Activated CD4-positive, alpha-beta T cell treated with anti-CD3 and anti-CD28 coated beads for 36 hours (primary cell): ENCODE results near the gene CHST11. TPM values are rescaled to one million over a fixed set of nuclear protein-coding genes. Genes with fewer than 3 reads are reported as not detected.

ENCODE experiments used
- ATAC-seq: fragments of 200-7000 bp; cut with Tn5 transposase; one replicate; pipeline ENCODE4 v1.10.0; 2021; ENCODE audit warnings: mild to moderate bottlenecking, moderate library complexity
- CTCF ChIA-PET: fragments of 350-600 bp; sonication (Branson Sonifier 250); formaldehyde crosslinking; loops from one replicate; lab custom pipeline; 2021; ENCODE audit warnings: antibody characterized with exemption; lab: Charles Lee
- POLR2A ChIA-PET: fragments of 350-600 bp; sonication (Branson Sonifier 250); formaldehyde crosslinking; loops from one replicate; lab custom pipeline; 2021; ENCODE audit warnings: antibody characterized with exemption, inconsistent platforms; lab: Charles Lee
- DNase-seq: peaks from one replicate; pipeline ENCODE4 v3.0.0-alpha.2; 2020
- H3K27ac Mint-ChIP-seq: one replicate; pipeline ENCODE4 v1.8.0; 2021; ENCODE audit warnings: mixed read lengths
- H3K27me3 Mint-ChIP-seq: one replicate; pipeline ENCODE4 v1.8.0; 2021; ENCODE audit warnings: mixed read lengths
- H3K36me3 Mint-ChIP-seq: one replicate; pipeline ENCODE4 v1.8.0; 2021; ENCODE audit warnings: low read depth, mixed read lengths
- H3K4me1 Mint-ChIP-seq: one replicate; pipeline ENCODE4 v1.8.0; 2021; ENCODE audit warnings: mixed read lengths
- H3K4me3 Mint-ChIP-seq: one replicate; pipeline ENCODE4 v1.8.0; 2021; ENCODE audit warnings: mild to moderate bottlenecking, moderate library complexity, mixed read lengths
- H3K9me3 Mint-ChIP-seq: one replicate; pipeline ENCODE4 v1.8.0; 2021; ENCODE audit warnings: low read depth, mixed read lengths
- intact Hi-C, 2 experiments: fragments of 100-400 bp; cut with DNase I in 1 of 2; cut with micrococcal nuclease in 1 of 2; formaldehyde crosslinking; loops; one replicate each; pipeline versions ENCODE4 v1.14.2 to v1.15.1; 2022 to 2024; cut with DNase I, micrococcal nuclease
- total RNA-seq, 2 experiments: library from RNA; stranded (reverse); gene quantifications; one replicate each; pipeline ENCODE4 v1.2.3, GENCODE V29; 2021

The CHST11 gene
- total RNA-seq, 2 experiments from 2014 or later = 33.3 to 33.6 TPM

GRCh38 chr12:104722601-104723534 is 266.1 kb downstream of the CHST11 start:
- Mint-ChIP-seq H3K36me3 (no peaks in the 10 kb centered on the region), H3K4me3 (no peak overlapping the region), H3K4me1 (peaks cover 37% of the 10 kb centered on the region), H3K27me3 (no peaks in the 10 kb centered on the region), H3K9me3 (no peaks in the 10 kb centered on the region), H3K27ac (no peak overlapping the region)
- ATAC-seq (no peak), DNase-seq (no peak)
- intact Hi-C loops = no loop called here
- CTCF ChIA-PET = interaction anchor here (0.9 kb wide), 1 partner anchor 68 kb away, joined by 3 read pairs; no protein-coding TSS in a partner anchor
- POLR2A ChIA-PET = no interaction called here

GRCh38 chr12:104723895-104724294 is 267.1 kb downstream of the CHST11 start:
- CTCF ChIA-PET = interaction anchor here (0.9 kb wide), 1 partner anchor 67 kb away, joined by 3 read pairs; no protein-coding TSS in a partner anchor
- Mint-ChIP-seq H3K27ac (no peak overlapping the region), H3K9me3 (no peaks in the 10 kb centered on the region), H3K27me3 (no peaks in the 10 kb centered on the region), H3K36me3 (no peaks in the 10 kb centered on the region), H3K4me1 (peaks cover 35% of the 10 kb centered on the region), H3K4me3 (no peak overlapping the region)
- intact Hi-C loops = no loop called here
- no peak for ATAC-seq
- POLR2A ChIA-PET = no interaction called here
- DNase-seq = no peak

GRCh38 chr12:104724992-104725585 is 268.3 kb downstream of the CHST11 start:
- Mint-ChIP-seq H3K27ac (no peak overlapping the region), H3K4me3 (no peak overlapping the region), H3K4me1 (peaks cover 35% of the 10 kb centered on the region), H3K36me3 (peaks cover 1% of the 10 kb centered on the region), H3K9me3 (no peaks in the 10 kb centered on the region), H3K27me3 (no peaks in the 10 kb centered on the region)
- ATAC-seq = no peak
- ChIA-PET CTCF (no interaction called here), POLR2A (no interaction called here)
- DNase-seq = no peak
- intact Hi-C loops = no loop called here

GRCh38 chr12:104725610-104726009 is 268.9 kb downstream of the CHST11 start:
- ChIA-PET CTCF (no interaction called here), POLR2A (no interaction called here)
- no peaks in the 10 kb centered on the region for H3K27me3 Mint-ChIP-seq
- H3K36me3 Mint-ChIP-seq = peaks cover 1% of the 10 kb centered on the region
- no peaks in the 10 kb centered on the region for H3K9me3 Mint-ChIP-seq
- H3K4me1 Mint-ChIP-seq = peaks cover 29% of the 10 kb centered on the region
- intact Hi-C loops = no loop called here
- H3K27ac Mint-ChIP-seq = no peak overlapping the region
- ATAC-seq (no peak), DNase-seq (no peak)
- no peak overlapping the region for H3K4me3 Mint-ChIP-seq

- DNase-seq (no peak), ATAC-seq (no peak)
- Mint-ChIP-seq H3K27me3 (no peaks in the 10 kb centered on the region), H3K27ac (no peak overlapping the region), H3K4me3 (no peak overlapping the region), H3K36me3 (peaks cover 1% of the 10 kb centered on the region), H3K9me3 (no peaks in the 10 kb centered on the region), H3K4me1 (peaks cover 13% of the 10 kb centered on the region)
- intact Hi-C loops = no loop called here
- CTCF ChIA-PET = no interaction called here
- POLR2A ChIA-PET = interaction anchor here (0.6 kb wide), 1 partner anchor 8 kb away, joined by 4 read pairs; no protein-coding TSS in a partner anchor
These were observed 271.1 kb downstream of the CHST11 start for GRCh38 chr12:104727726-104728465.

GRCh38 chr12:104729091-104729490 is 272.3 kb downstream of the CHST11 start:
- H3K9me3 Mint-ChIP-seq = no peaks in the 10 kb centered on the region
- peaks cover 1% of the 10 kb centered on the region for H3K36me3 Mint-ChIP-seq
- no peak for ATAC-seq
- H3K4me3 Mint-ChIP-seq = no peak overlapping the region
- H3K27me3 Mint-ChIP-seq = no peaks in the 10 kb centered on the region
- ChIA-PET POLR2A (interaction anchor here (0.6 kb wide), 1 partner anchor 77 kb away, joined by 3 read pairs; no protein-coding TSS in a partner anchor), CTCF (interaction anchor here (0.6 kb wide), 1 partner anchor 228 kb away, joined by 3 read pairs; no protein-coding TSS in a partner anchor)
- H3K27ac Mint-ChIP-seq = no peak overlapping the region
- H3K4me1 Mint-ChIP-seq = peaks cover 18% of the 10 kb centered on the region
- no peak for DNase-seq
- intact Hi-C loops = no loop called here

GRCh38 chr12:104729610-104730446 is 273.1 kb downstream of the CHST11 start:
- DNase-seq = no peak
- intact Hi-C loops = loop anchor here in 1 of 2 experiments (5.0 kb wide), 1 partner anchor 147 kb away; no protein-coding TSS in a partner anchor
- no peaks in the 10 kb centered on the region for H3K27me3 Mint-ChIP-seq
- no peaks in the 10 kb centered on the region for H3K9me3 Mint-ChIP-seq
- ATAC-seq = no peak
- H3K27ac Mint-ChIP-seq = no peak overlapping the region
- H3K4me3 Mint-ChIP-seq = no peak overlapping the region
- CTCF ChIA-PET = interaction anchor here (0.6 kb wide), 1 partner anchor 58 kb away, joined by 3 read pairs; no protein-coding TSS in a partner anchor
- peaks cover 1% of the 10 kb centered on the region for H3K36me3 Mint-ChIP-seq
- H3K4me1 Mint-ChIP-seq = peaks cover 18% of the 10 kb centered on the region
- POLR2A ChIA-PET = no interaction called here

GRCh38 chr12:104730763-104731162 is 274.0 kb downstream of the CHST11 start:
- H3K27ac Mint-ChIP-seq = no peak overlapping the region
- H3K4me3 Mint-ChIP-seq = no peak overlapping the region
- ATAC-seq (no peak), DNase-seq (no peak)
- intact Hi-C loops = loop anchor here in 1 of 2 experiments (5.0 kb wide), 1 partner anchor 147 kb away; no protein-coding TSS in a partner anchor
- no peaks in the 10 kb centered on the region for H3K9me3 Mint-ChIP-seq
- ChIA-PET POLR2A (no interaction called here), CTCF (interaction anchor here (0.6 kb wide), 1 partner anchor 59 kb away, joined by 3 read pairs; no protein-coding TSS in a partner anchor)
- H3K36me3 Mint-ChIP-seq = peaks cover 1% of the 10 kb centered on the region
- H3K4me1 Mint-ChIP-seq = peaks cover 23% of the 10 kb centered on the region
- no peaks in the 10 kb centered on the region for H3K27me3 Mint-ChIP-seq

GRCh38 chr12:104733717-104734175 is 277.0 kb downstream of the CHST11 start:
- peak; percentile 72 for ATAC-seq
- ChIA-PET CTCF (interaction anchor here (0.7 to 1.4 kb wide), 3 partner anchors 38 to 356 kb away, joined by 3 read pairs; no protein-coding TSS in a partner anchor), POLR2A (no interaction called here)
- peak; percentile 69 for DNase-seq
- peaks cover 1% of the 10 kb centered on the region for H3K36me3 Mint-ChIP-seq
- H3K27me3 Mint-ChIP-seq = no peaks in the 10 kb centered on the region
- no peak overlapping the region for H3K4me3 Mint-ChIP-seq
- H3K4me1 Mint-ChIP-seq = peaks cover 48% of the 10 kb centered on the region
- H3K9me3 Mint-ChIP-seq = no peaks in the 10 kb centered on the region
- intact Hi-C loops = loop anchor here in 1 of 2 experiments (5.0 kb wide), 1 partner anchor 144 kb away; no protein-coding TSS in a partner anchor
- H3K27ac Mint-ChIP-seq = no peak overlapping the region

- ChIA-PET POLR2A (no interaction called here), CTCF (interaction anchor here (0.6 to 1.4 kb wide), 3 partner anchors 17 to 357 kb away, joined by 3 read pairs; no protein-coding TSS in a partner anchor)
- Mint-ChIP-seq H3K4me3 (no peak overlapping the region), H3K27me3 (no peaks in the 10 kb centered on the region), H3K27ac (peak overlapping the region; percentile 2), H3K9me3 (no peaks in the 10 kb centered on the region), H3K36me3 (no peaks in the 10 kb centered on the region), H3K4me1 (peaks cover 51% of the 10 kb centered on the region)
- intact Hi-C loops = loop anchor here in 1 of 2 experiments (5.0 kb wide), 1 partner anchor 143 kb away; no protein-coding TSS in a partner anchor
- ATAC-seq = no peak
- no peak for DNase-seq
These were observed 277.9 kb downstream of the CHST11 start for GRCh38 chr12:104734541-104735095.
